K562 (cell line): ENCODE data around the gene CCDC61. TPM values are rescaled to one million over a fixed set of nuclear protein-coding genes. Genes with fewer than 3 reads are reported as not detected.

ENCODE experiments used
- ATAC-seq: fragments of 200-7000 bp; cut with Tn5 transposase; 3 replicates; pipeline ENCODE4 v1.9.1; 2020; ENCODE audit warnings: moderate library complexity
- BruUV-seq: library from RNA; stranded (reverse); fragments of 400-500 nt; replicated peaks from 2 replicates; lab custom pipeline; 2021; lab: Mats Ljungman, UMichigan
- CTCF ChIA-PET: fragments of 300-600 bp; formaldehyde crosslinking; extraction: SDS; loops from one replicate; lab custom pipeline; 2021; ENCODE audit warnings: low intra/inter-chr PET ratio; lab: Yijun Ruan, JAX
- POLR2A ChIA-PET: fragments of 300-600, 350-650 bp; sonication (Branson Sonifier 250); formaldehyde crosslinking; extraction: SDS; loops from one replicate; lab custom pipeline; 2021; ENCODE audit warnings: antibody characterized with exemption, inconsistent platforms; lab: Yijun Ruan, JAX
- DNase-seq, 4 experiments: peaks; one replicate each; pipeline versions ENCODE4 v3.0.0 to v3.0.0-alpha.2; 2011 to 2018; ENCODE audit warnings: low spot score in 3 of 4, mixed read lengths in 3 of 4; ENCODE audit errors: extremely low read depth in 1 of 4
- FAIRE-seq: peaks from 2 replicates; lab custom pipeline; 2011; peaks lifted over from hg19 to GRCh38; lab: Jason Lieb, UNC
- H2AFZ ChIP-seq: 2 replicates; pipeline ENCODE4 v1.6.0; 2011; ENCODE audit warnings: low read depth, low read length, control low read depth, inconsistent platforms
- H3K27ac ChIP-seq: fragments of 200-600 bp; 3 replicates; pipeline ENCODE4 v1.8.0; 2011; ENCODE audit warnings: low read depth, mild to moderate bottlenecking, control low read depth, inconsistent platforms, low read length, moderate library complexity, mixed read lengths; ENCODE audit errors: extremely low read depth
- H3K27me3 ChIP-seq, 2 experiments: fragments of 300-600 bp in 1 of 2; 2 replicates in 1 of 2; 3 replicates in 1 of 2; pipeline versions ENCODE4 v1.6.0 to v1.8.0; 2011; ENCODE audit warnings: inconsistent platforms in 2 of 2, low read length in 2 of 2, mild to moderate bottlenecking in 1 of 2, mixed read lengths in 1 of 2, moderate library complexity in 1 of 2; ENCODE audit not compliant: control insufficient read depth in 2 of 2, insufficient read depth in 2 of 2
- H3K36me3 ChIP-seq: fragments of 300-600 bp; 3 replicates; pipeline ENCODE4 v1.8.0; 2011; ENCODE audit warnings: mild to moderate bottlenecking, low read length, inconsistent platforms; ENCODE audit not compliant: control insufficient read depth, insufficient read depth
- H3K4me1 ChIP-seq, 2 experiments: fragments of 200-600 bp in 1 of 2; replicated peaks in 1 of 2; 2 replicates in 1 of 2; 3 replicates in 1 of 2; pipeline versions ENCODE4 v1.5.1 to v1.8.0; 2011; ENCODE audit warnings: inconsistent platforms in 2 of 2, low read length in 2 of 2, mild to moderate bottlenecking in 1 of 2, mixed read lengths in 1 of 2, moderate library complexity in 1 of 2; ENCODE audit not compliant: control insufficient read depth in 2 of 2, insufficient read depth in 2 of 2
- H3K4me2 ChIP-seq: 2 replicates; pipeline ENCODE4 v1.6.1; 2011; ENCODE audit warnings: low read length, control low read depth, inconsistent platforms, mixed read lengths; ENCODE audit not compliant: insufficient read depth
- H3K4me3 ChIP-seq: fragments of 200-600 bp; sonication (generic), shearing (Covaris generic); 2 replicates; pipeline ENCODE4 v1.5.1; 2016; ENCODE audit warnings: control low read depth, inconsistent platforms
- H3K79me2 ChIP-seq: fragments of 200-600 bp; 3 replicates; pipeline ENCODE4 v1.8.0; 2011; ENCODE audit warnings: low read length, inconsistent platforms; ENCODE audit not compliant: control insufficient read depth, insufficient read depth
- H3K9ac ChIP-seq, 2 experiments: 2 replicates each; pipeline versions ENCODE4 v1.6.0 to v1.6.1; 2011; ENCODE audit warnings: low read depth in 2 of 2, low read length in 2 of 2, control low read depth in 1 of 2, inconsistent platforms in 1 of 2, mild to moderate bottlenecking in 1 of 2, mixed read lengths in 1 of 2; ENCODE audit not compliant: insufficient read depth in 1 of 2
- H3K9me1 ChIP-seq: one replicate; pipeline ENCODE4 v1.6.0; 2011; ENCODE audit warnings: inconsistent platforms, mild to moderate bottlenecking, low read length, moderate library complexity; ENCODE audit not compliant: control insufficient read depth, insufficient read depth
- H3K9me3 ChIP-seq: replicated peaks from 2 replicates; pipeline ENCODE4 v1.5.1; 2011; ENCODE audit warnings: low read depth, low read length, inconsistent platforms; ENCODE audit not compliant: control insufficient read depth, insufficient read depth
- H4K20me1 ChIP-seq: replicated peaks from 2 replicates; pipeline ENCODE4 v1.6.1; 2011; ENCODE audit warnings: low read length, inconsistent platforms, mixed read lengths; ENCODE audit not compliant: control insufficient read depth, insufficient read depth
- ASH1L ChIP-seq: fragments of 450-650 bp; IDR thresholded peaks from 2 replicates; pipeline ENCODE4 v1.6.1; 2018; ENCODE audit warnings: borderline replicate concordance, mild to moderate bottlenecking, low read depth; ENCODE audit not compliant: partially characterized antibody
- BRCA1 ChIP-seq, 2 experiments: fragments of 450-650 bp in 1 of 2; sonication (generic) in 1 of 2; formaldehyde crosslinking in 1 of 2; IDR thresholded peaks; 2 replicates each; pipeline versions ENCODE4 v1.5.0 to v1.6.1; 2017 to 2020; ENCODE audit warnings: mild to moderate bottlenecking in 1 of 2, missing genetic modification reagents in 1 of 2
- CREB1 ChIP-seq, 2 experiments: sonication (generic) in 1 of 2; formaldehyde crosslinking in 1 of 2; IDR thresholded peaks; 2 replicates each; pipeline versions ENCODE4 v1.6.1 to v1.8.0; 2012 to 2022; ENCODE audit warnings: inconsistent platforms in 1 of 2, mild to moderate bottlenecking in 1 of 2, missing genetic modification reagents in 1 of 2, moderate library complexity in 1 of 2
- DPF2 ChIP-seq: fragments of 450-650 bp; IDR thresholded peaks from 2 replicates; pipeline ENCODE4 v1.6.1; 2016
- EWSR1 ChIP-seq: fragments of 450-650 bp; IDR thresholded peaks from 2 replicates; pipeline ENCODE4 v1.6.1; 2018; ENCODE audit warnings: borderline replicate concordance, mild to moderate bottlenecking, low read depth, moderate library complexity; ENCODE audit not compliant: partially characterized antibody
- EZH2 ChIP-seq: IDR thresholded peaks from 2 replicates; pipeline ENCODE4 v1.6.1; 2012; ENCODE audit warnings: low read depth, mild to moderate bottlenecking, inconsistent platforms, low read length, borderline replicate concordance
- L3MBTL2 ChIP-seq: fragments of 450-650 bp; IDR thresholded peaks from 2 replicates; pipeline ENCODE4 v1.6.1; 2016; ENCODE audit warnings: mild to moderate bottlenecking, moderate library complexity
- NR2F6 ChIP-seq: fragments of 450-650 bp; formaldehyde crosslinking; IDR thresholded peaks from 2 replicates; pipeline ENCODE4 v1.4.0; 2020; ENCODE audit warnings: mild to moderate bottlenecking
- POLR2G ChIP-seq: fragments of 200-400 bp; formaldehyde crosslinking; IDR thresholded peaks from 2 replicates; pipeline ENCODE4 v1.6.1; 2017; ENCODE audit warnings: low read depth, mild to moderate bottlenecking, antibody characterized with exemption, low read length, moderate library complexity
- TCF7 ChIP-seq: sonication (generic); IDR thresholded peaks from 2 replicates; pipeline ENCODE4 v1.6.1; 2016; ENCODE audit warnings: antibody characterized with exemption, borderline replicate concordance
- ZBTB43 ChIP-seq: sonication (generic); formaldehyde crosslinking; IDR thresholded peaks from 2 replicates; pipeline ENCODE4 v1.8.0; 2023; ENCODE audit warnings: mild to moderate bottlenecking, missing genetic modification reagents
- ZC3H11A ChIP-seq: IDR thresholded peaks from 2 replicates; pipeline ENCODE4 v1.6.1; 2012; ENCODE audit warnings: low read depth, low read length, improper control_type of control experiment
- WGBS: fragments of 100-300 bp; shearing (Covaris generic); methylation state at CpG from one replicate; pipeline ENCODE4 v1.1.6; 2016; ENCODE audit warnings: low coverage, mixed read lengths; ENCODE audit not compliant: insufficient coverage; ENCODE audit errors: missing lambda C conversion rate; 5-methylcytosine and 5-hydroxymethylcytosine counted together
- in situ Hi-C: fragments of 300-500 bp; cut with MboI; formaldehyde crosslinking; loops from 4 replicates; pipeline ENCODE4 v1.15.0; 2018; ENCODE audit warnings: inconsistent platforms, mixed read lengths
- intact Hi-C: fragments of 100-400 bp; cut with micrococcal nuclease; formaldehyde crosslinking; loops from 2 replicates; pipeline ENCODE4 v1.14.2; 2022
- polyA plus RNA-seq, 8 experiments: library from polyadenylated mRNA; depleted of rRNA in 4 of 8; stranded (reverse) in 5 of 8; unstranded in 3 of 8; fragments of >200 nt; fragmentation: Nextera tagmentation in 2 of 8; fragmentation: Illumina TruSeq in 1 of 8; extraction: Ambion mirVana in 2 of 8; extraction: Trizol in 1 of 8; gene quantifications; 2 replicates each; pipeline versions ENCODE4 v1.2.1 to v1.2.3, GENCODE V29; 2011 to 2014; ENCODE audit warnings: inconsistent platforms in 1 of 8, missing spikeins in 1 of 8
- total RNA-seq, 7 experiments: library from RNA; depleted of rRNA in 6 of 7; stranded (reverse); fragments of >200 nt in 6 of 7; fragmentation: Illumina TruSeq in 2 of 7; extraction: Trizol in 2 of 7; gene quantifications; 2 replicates each; pipeline versions ENCODE4 v1.2.1 to v1.2.3, GENCODE V29; 2011 to 2021; ENCODE audit warnings: low replicate concordance in 1 of 7
- TF ChIP-seq, protein P1 (sequence below): fragments of 200-400 bp; formaldehyde crosslinking; IDR thresholded peaks from 2 replicates; pipeline ENCODE4 v1.6.1; 2017; ENCODE audit warnings: mild to moderate bottlenecking, low read depth, low read length, moderate library complexity
- TF ChIP-seq, protein P2 (sequence below): fragments of 250-450 bp; sonication (Bioruptor Pico); IDR thresholded peaks from 2 replicates; pipeline ENCODE4 v1.4.0; 2020; ENCODE audit warnings: mild to moderate bottlenecking
- TF ChIP-seq, protein P3 (sequence below): fragments of 250-450 bp; sonication (Bioruptor Pico); IDR thresholded peaks from 2 replicates; pipeline ENCODE4 v1.8.0; 2021; ENCODE audit warnings: borderline replicate concordance, mild to moderate bottlenecking, moderate library complexity; ENCODE audit not compliant: poor library complexity, severe bottlenecking

The CCDC61 gene
- total and polyA plus RNA-seq, 9 of the 15 experiments (the other 6 are each of a cell fraction or from before 2014, with no cell fraction given) = 0.07 to 27.0 (median 10.3) TPM

GRCh38 chr19:45985321-45985720 is 9.9 kb upstream of the CCDC61 start:
- H3K4me3 ChIP-seq = no peak overlapping the region
- H3K9me1 ChIP-seq = no peaks in the 10 kb centered on the region
- intact Hi-C loops (no loop called here), in situ Hi-C loops (no loop called here)
- no peaks in the 10 kb centered on the region for H4K20me1 ChIP-seq
- no peak overlapping the region for H3K9ac ChIP-seq
- peaks cover 35 to 40% of the 10 kb centered on the region in 2 experiments for H3K27me3 ChIP-seq
- no peaks in the 10 kb centered on the region for H3K79me2 ChIP-seq
- DNase-seq (no peak), FAIRE-seq (no peak), ATAC-seq (no peak)
- no peak overlapping the region for H3K4me2 ChIP-seq
- CTCF ChIA-PET = no interaction called here
- H3K27ac ChIP-seq = no peak overlapping the region
- WGBS = 19% methylated on average over 7 of the region's 7 CpGs
- BruUV-seq = no TSS peak
- no peaks in the 10 kb centered on the region for H3K4me1 ChIP-seq
- H3K9me3 ChIP-seq = no peaks in the 10 kb centered on the region
- POLR2A ChIA-PET = interaction anchor here (0.7 kb wide), 1 partner anchor 8 kb away, joined by 3 read pairs; no protein-coding TSS in a partner anchor
- H2AFZ ChIP-seq = no peak overlapping the region
- TF ChIP-seq, protein P1, sequence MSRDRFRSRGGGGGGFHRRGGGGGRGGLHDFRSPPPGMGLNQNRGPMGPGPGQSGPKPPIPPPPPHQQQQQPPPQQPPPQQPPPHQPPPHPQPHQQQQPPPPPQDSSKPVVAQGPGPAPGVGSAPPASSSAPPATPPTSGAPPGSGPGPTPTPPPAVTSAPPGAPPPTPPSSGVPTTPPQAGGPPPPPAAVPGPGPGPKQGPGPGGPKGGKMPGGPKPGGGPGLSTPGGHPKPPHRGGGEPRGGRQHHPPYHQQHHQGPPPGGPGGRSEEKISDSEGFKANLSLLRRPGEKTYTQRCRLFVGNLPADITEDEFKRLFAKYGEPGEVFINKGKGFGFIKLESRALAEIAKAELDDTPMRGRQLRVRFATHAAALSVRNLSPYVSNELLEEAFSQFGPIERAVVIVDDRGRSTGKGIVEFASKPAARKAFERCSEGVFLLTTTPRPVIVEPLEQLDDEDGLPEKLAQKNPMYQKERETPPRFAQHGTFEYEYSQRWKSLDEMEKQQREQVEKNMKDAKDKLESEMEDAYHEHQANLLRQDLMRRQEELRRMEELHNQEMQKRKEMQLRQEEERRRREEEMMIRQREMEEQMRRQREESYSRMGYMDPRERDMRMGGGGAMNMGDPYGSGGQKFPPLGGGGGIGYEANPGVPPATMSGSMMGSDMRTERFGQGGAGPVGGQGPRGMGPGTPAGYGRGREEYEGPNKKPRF = no peak
- TF ChIP-seq, protein P2, sequence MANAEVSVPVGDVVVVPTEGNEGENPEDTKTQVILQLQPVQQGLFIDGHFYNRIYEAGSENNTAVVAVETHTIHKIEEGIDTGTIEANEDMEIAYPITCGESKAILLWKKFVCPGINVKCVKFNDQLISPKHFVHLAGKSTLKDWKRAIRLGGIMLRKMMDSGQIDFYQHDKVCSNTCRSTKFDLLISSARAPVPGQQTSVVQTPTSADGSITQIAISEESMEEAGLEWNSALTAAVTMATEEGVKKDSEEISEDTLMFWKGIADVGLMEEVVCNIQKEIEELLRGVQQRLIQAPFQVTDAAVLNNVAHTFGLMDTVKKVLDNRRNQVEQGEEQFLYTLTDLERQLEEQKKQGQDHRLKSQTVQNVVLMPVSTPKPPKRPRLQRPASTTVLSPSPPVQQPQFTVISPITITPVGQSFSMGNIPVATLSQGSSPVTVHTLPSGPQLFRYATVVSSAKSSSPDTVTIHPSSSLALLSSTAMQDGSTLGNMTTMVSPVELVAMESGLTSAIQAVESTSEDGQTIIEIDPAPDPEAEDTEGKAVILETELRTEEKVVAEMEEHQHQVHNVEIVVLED (CRISPR knock-in tag) = no peak
- TF ChIP-seq, protein P3, sequence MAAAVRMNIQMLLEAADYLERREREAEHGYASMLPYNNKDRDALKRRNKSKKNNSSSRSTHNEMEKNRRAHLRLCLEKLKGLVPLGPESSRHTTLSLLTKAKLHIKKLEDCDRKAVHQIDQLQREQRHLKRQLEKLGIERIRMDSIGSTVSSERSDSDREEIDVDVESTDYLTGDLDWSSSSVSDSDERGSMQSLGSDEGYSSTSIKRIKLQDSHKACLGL (CRISPR knock-in tag) = no peak
- TF ChIP-seq TCF7 = no peak
- TF ChIP-seq ZC3H11A = no peak
- no peak for TF ChIP-seq EWSR1
- no peak for TF ChIP-seq ASH1L
- no peak for TF ChIP-seq EZH2
- TF ChIP-seq NR2F6 (CRISPR knock-in tag) = no peak
- no peak for TF ChIP-seq POLR2G
- TF ChIP-seq BRCA1 (IDR thresholded peaks at IDR 0.05) = no peak
- no peak for TF ChIP-seq BRCA1 (CRISPR knock-in tag; IDR thresholded peaks at IDR 0.05)
- no peak for TF ChIP-seq ZBTB43 (CRISPR knock-in tag)
- no peak for TF ChIP-seq L3MBTL2
- no peak for TF ChIP-seq CREB1 (IDR thresholded peaks at IDR 0.05)
- no peak for TF ChIP-seq CREB1 (CRISPR knock-in tag; IDR thresholded peaks at IDR 0.05)
- no peak for TF ChIP-seq DPF2
- no peaks in the 10 kb centered on the region for H3K36me3 ChIP-seq
